ENCODE results near the gene KHDRBS2.
A peak's percentile ranks its signal among the peaks of the same experiment; 100 is the strongest.
"Not testable (repeated sequence)": the region's sequence is repeated elsewhere in the genome, so short reads cannot be mapped to it uniquely, and the experiment has no call there.

Gene KHDRBS2

GRCh38 chr6:61809004-61809595, 476.9 kb downstream of the KHDRBS2 start:
- peak; percentile 57 to 79 (median 70) for TF ChIP-seq CTCF (IDR thresholded peaks at IDR 0.05; ENCODE audit: unreplicated experiment in 3 of 3)
- Mint-ChIP-seq H3K9me3 (peaks cover 3% of the 10 kb centered on the region), H3K27ac (no peak overlapping the region), H3K36me3 (ENCODE audit: low read depth) (no peaks in the 10 kb centered on the region), H3K4me1 (no peaks in the 10 kb centered on the region), H3K27me3 (ENCODE audit: low read depth) (no peaks in the 10 kb centered on the region), H3K4me3 (no peak overlapping the region)

- no peaks in the 10 kb centered on the region for H3K36me3 Mint-ChIP-seq (ENCODE audit: low read depth)
- H3K27ac Mint-ChIP-seq: no peak overlapping the region
- H3K27me3 Mint-ChIP-seq (ENCODE audit: low read depth): no peaks in the 10 kb centered on the region
- H3K4me3 Mint-ChIP-seq: no peak overlapping the region
- H3K9me3 Mint-ChIP-seq: no peaks in the 10 kb centered on the region
- no peak for TF ChIP-seq CTCF (IDR thresholded peaks at IDR 0.05; ENCODE audit: unreplicated experiment in 3 of 3)
- no peaks in the 10 kb centered on the region for H3K4me1 Mint-ChIP-seq
Measured at GRCh38 chr6:61787998-61788397, 498.0 kb downstream of the KHDRBS2 start.

GRCh38 chr6:61769446-61769845, 516.6 kb downstream of the KHDRBS2 start:
- H3K27ac Mint-ChIP-seq; H3K27me3 Mint-ChIP-seq (ENCODE audit: low read depth); H3K4me3 Mint-ChIP-seq; H3K36me3 Mint-ChIP-seq (ENCODE audit: low read depth); H3K4me1 Mint-ChIP-seq: not testable (repeated sequence)
- peaks cover 15% of the 10 kb centered on the region for H3K9me3 Mint-ChIP-seq

GRCh38 chr6:61755739-61756138, 530.3 kb downstream of the KHDRBS2 start:
- Mint-ChIP-seq H3K27me3 (ENCODE audit: low read depth) (no peaks in the 10 kb centered on the region), H3K4me3 (no peak overlapping the region), H3K4me1 (no peaks in the 10 kb centered on the region), H3K27ac (no peak overlapping the region), H3K9me3 (no peaks in the 10 kb centered on the region), H3K36me3 (ENCODE audit: low read depth) (no peaks in the 10 kb centered on the region)
- no peak for TF ChIP-seq CTCF (IDR thresholded peaks at IDR 0.05; ENCODE audit: unreplicated experiment in 3 of 3)

- Mint-ChIP-seq H3K4me1 (no peaks in the 10 kb centered on the region), H3K36me3 (ENCODE audit: low read depth) (no peaks in the 10 kb centered on the region), H3K27ac (no peak overlapping the region), H3K4me3 (no peak overlapping the region), H3K9me3 (no peaks in the 10 kb centered on the region), H3K27me3 (ENCODE audit: low read depth) (no peaks in the 10 kb centered on the region)
- no peak for TF ChIP-seq CTCF (IDR thresholded peaks at IDR 0.05; ENCODE audit: unreplicated experiment in 3 of 3)
Measured at GRCh38 chr6:61751986-61752385, 534.0 kb downstream of the KHDRBS2 start.

- Mint-ChIP-seq H3K4me1 (no peaks in the 10 kb centered on the region), H3K4me3 (no peak overlapping the region), H3K27me3 (ENCODE audit: low read depth) (no peaks in the 10 kb centered on the region), H3K27ac (no peak overlapping the region), H3K9me3 (no peaks in the 10 kb centered on the region), H3K36me3 (ENCODE audit: low read depth) (no peaks in the 10 kb centered on the region)
- TF ChIP-seq CTCF (IDR thresholded peaks at IDR 0.05; ENCODE audit: unreplicated experiment in 3 of 3): no peak
Measured at GRCh38 chr6:61745994-61746393, 540.0 kb downstream of the KHDRBS2 start.

All from nephron (organoid).